SK-N-MC (cell line): Measurements from ENCODE around the gene PAIP2.
"Not testable (repeated sequence)": the region's sequence is repeated elsewhere in the genome, so short reads cannot be mapped to it uniquely, and the experiment has no call there.

Source experiments
- DNase-seq: peaks from one replicate; pipeline ENCODE4 v3.0.0-alpha.2; 2011; ENCODE audit warnings: low read depth, low spot score
- H3K27ac ChIP-seq: fragments of 200-600 bp; sonication (generic); 2 replicates; pipeline ENCODE4 v1.5.1; 2016; ENCODE audit warnings: mixed run types
- H3K36me3 ChIP-seq: fragments of 200-600 bp; sonication (generic); 2 replicates; pipeline ENCODE4 v1.6.1; 2017; ENCODE audit warnings: antibody characterized with exemption, low read length, mixed read lengths; ENCODE audit not compliant: insufficient read depth
- H3K4me3 ChIP-seq: fragments of 200-600 bp; sonication (generic); 2 replicates; pipeline ENCODE4 v1.5.1; 2016
- H3K9ac ChIP-seq: fragments of 200-600 bp; sonication (generic); 2 replicates; pipeline ENCODE4 v1.8.0; 2017; ENCODE audit warnings: mixed run types, mixed read lengths; ENCODE audit not compliant: insufficient read length
- H3K9me3 ChIP-seq: fragments of 200-600 bp; sonication (generic); 2 replicates; pipeline ENCODE4 v1.6.1; 2017; ENCODE audit warnings: low read depth, mild to moderate bottlenecking, antibody characterized with exemption, low read length, moderate library complexity, mixed read lengths
- EZH2 ChIP-seq: fragments of 200-600 bp; sonication (generic); IDR thresholded peaks from one replicate; pipeline ENCODE4 v1.6.1; 2017; ENCODE audit warnings: antibody characterized with exemption
- FOXP2 ChIP-seq: optimal IDR thresholded peaks from 2 replicates; pipeline ENCODE3; 2011; ENCODE audit warnings: mild to moderate bottlenecking, moderate library complexity; ENCODE audit not compliant: insufficient read depth; ENCODE audit errors: extremely low read length, control extremely low read depth
- POLR2AphosphoS5 ChIP-seq: IDR thresholded peaks from 2 replicates; pipeline ENCODE4 v1.6.1; 2012; ENCODE audit warnings: mild to moderate bottlenecking, low read depth, low read length, borderline replicate concordance

PAIP2 gene

GRCh38 chr5:139344177-139344576 is 2.5 kb downstream of the PAIP2 start:
- DNase-seq = no peak
- Histone ChIP-seq H3K9ac (no peak overlapping the region), H3K9me3 (no peaks in the 10 kb centered on the region), H3K27ac (no peak overlapping the region), H3K4me3 (no peak overlapping the region; the same call in 1 of the 2 replicates), H3K36me3 (peaks cover 48% of the 10 kb centered on the region)
- no peak for TF ChIP-seq EZH2

DNA sequence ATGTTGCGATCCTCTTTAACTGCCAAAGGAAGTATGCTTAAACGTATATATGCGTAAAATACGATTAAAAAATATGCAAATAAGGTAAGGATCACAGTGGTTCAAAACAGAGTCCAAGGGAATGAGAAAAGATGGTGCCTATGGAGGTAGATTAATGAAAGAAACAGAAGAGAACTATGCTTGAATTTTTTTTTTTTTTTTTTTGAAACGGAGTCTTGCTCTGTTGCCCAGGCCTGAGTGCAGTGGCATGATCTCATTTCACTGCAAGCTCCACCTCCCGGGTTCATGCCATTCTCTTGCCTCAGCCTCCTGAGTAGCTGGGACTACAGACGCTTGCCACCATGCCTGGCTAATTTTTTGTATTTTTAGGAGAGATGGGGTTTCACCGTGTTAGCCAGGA is 3.8 kb downstream of the PAIP2 start:
- H3K27ac ChIP-seq, H3K9me3 ChIP-seq, H3K9ac ChIP-seq, DNase-seq, H3K4me3 ChIP-seq: not testable (repeated sequence)
- peaks cover 53% of the 10 kb centered on the region for H3K36me3 ChIP-seq

DNA sequence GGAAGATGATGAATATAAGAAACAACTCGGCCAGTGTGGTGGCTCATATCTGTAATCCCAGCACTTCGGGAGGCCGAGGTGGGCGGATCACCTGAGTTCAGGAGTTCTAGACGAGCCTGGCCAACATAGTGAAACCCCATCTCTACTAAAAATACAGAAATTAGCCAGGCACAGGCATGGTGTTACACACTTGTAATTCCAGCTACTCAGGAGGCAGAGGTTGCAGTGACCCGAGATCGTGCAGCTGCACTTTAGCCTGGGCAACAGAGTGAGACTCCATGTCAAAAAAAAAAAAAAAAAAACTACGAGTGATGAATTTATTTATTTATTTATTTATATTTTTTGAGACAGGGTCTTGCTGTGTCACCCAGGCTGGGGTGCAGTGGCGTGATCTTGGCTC is 6.2 kb downstream of the PAIP2 start:
- H3K4me3 ChIP-seq, H3K27ac ChIP-seq, H3K9ac ChIP-seq, DNase-seq, H3K9me3 ChIP-seq: not testable (repeated sequence)
- H3K36me3 ChIP-seq = peaks cover 72% of the 10 kb centered on the region

DNA sequence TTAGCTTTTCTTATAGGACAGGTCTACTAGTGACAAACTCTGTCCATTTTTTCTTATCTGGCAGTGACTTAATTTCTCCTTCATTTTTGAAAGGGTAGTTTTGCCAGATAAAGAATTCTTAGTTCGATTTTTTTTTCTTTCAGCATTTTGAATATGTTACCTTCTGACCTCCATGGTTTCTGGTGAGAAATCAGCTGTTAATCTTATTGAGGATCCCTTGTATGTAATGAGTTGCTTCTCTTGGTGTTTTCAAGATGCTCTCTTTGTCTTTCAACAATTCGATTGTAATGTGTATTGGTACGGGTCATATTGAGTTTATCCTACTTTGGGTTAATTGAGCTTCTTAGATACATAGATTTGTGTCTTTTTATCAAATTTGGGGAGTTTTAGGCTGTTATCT is 12.5 kb downstream of the PAIP2 start:
- no peak for TF ChIP-seq POLR2AphosphoS5
- no peak for TF ChIP-seq FOXP2
- no peak for TF ChIP-seq EZH2
- H3K36me3 ChIP-seq = peaks cover 62% of the 10 kb centered on the region
- no peak overlapping the region for H3K27ac ChIP-seq
- no peak overlapping the region for H3K9ac ChIP-seq
- DNase-seq = no peak
- no peaks in the 10 kb centered on the region for H3K9me3 ChIP-seq
- H3K4me3 ChIP-seq = no peak overlapping the region

DNA sequence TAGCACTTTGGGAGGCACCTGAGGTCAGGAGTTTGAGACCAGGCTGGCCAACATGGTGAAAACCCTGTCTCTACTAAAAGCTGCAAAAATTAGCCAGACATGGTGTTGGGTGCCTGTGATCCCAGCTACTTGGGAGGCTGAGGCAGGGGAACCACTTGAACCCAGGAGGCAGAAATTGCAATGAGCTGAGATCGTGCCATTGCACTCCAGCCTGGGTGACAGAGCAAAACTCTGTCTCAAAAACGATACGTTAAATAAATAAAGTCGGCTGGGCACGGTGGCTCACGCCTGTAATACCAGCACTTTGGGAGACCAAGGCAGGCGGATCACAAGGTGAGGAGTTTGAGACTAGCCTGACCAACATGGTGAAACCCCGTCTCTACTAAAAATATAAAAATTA is 14.2 kb downstream of the PAIP2 start:
- H3K9ac ChIP-seq, H3K27ac ChIP-seq, H3K4me3 ChIP-seq, H3K9me3 ChIP-seq, DNase-seq: not testable (repeated sequence)
- peaks cover 60% of the 10 kb centered on the region for H3K36me3 ChIP-seq

DNA sequence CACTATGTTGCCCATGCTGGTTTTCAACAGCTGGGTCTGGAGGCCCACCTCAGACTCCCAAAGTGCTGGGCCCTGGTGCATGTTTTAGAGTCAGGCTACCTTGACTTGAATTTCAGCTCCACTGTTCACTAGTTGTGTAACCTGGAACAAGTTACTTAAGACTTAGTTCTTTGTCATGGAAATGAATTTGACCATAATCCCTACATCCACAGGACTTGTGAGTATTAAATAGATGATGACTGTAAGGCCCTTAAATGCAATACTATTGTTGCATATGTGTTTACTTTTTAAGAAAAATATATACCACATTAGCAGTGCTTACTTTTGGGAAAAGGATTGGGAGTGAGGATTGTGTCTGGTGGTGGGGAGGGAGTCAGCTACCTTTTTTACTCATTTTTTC is 16.4 kb downstream of the PAIP2 start:
- Histone ChIP-seq H3K36me3 (peaks cover 42% of the 10 kb centered on the region), H3K27ac (no peak overlapping the region), H3K9me3 (no peaks in the 10 kb centered on the region)

GRCh38 chr5:139360384-139360783 is 18.7 kb downstream of the PAIP2 start:
- no peak for TF ChIP-seq FOXP2
- TF ChIP-seq POLR2AphosphoS5 = no peak
- TF ChIP-seq EZH2 = no peak
- H3K27ac ChIP-seq = no peak overlapping the region
- H3K9me3 ChIP-seq = no peaks in the 10 kb centered on the region
- no peak for DNase-seq
- H3K36me3 ChIP-seq = peaks cover 44% of the 10 kb centered on the region
- H3K4me3 ChIP-seq = no peak overlapping the region
- no peak overlapping the region for H3K9ac ChIP-seq

More for the DNA sequence above, 16.4 kb downstream of the PAIP2 start:
- H3K9ac ChIP-seq = no peak overlapping the region
- no peak for DNase-seq
- TF ChIP-seq FOXP2 (no peak), EZH2 (no peak), POLR2AphosphoS5 (no peak)
- H3K4me3 ChIP-seq = no peak overlapping the region

DNA sequence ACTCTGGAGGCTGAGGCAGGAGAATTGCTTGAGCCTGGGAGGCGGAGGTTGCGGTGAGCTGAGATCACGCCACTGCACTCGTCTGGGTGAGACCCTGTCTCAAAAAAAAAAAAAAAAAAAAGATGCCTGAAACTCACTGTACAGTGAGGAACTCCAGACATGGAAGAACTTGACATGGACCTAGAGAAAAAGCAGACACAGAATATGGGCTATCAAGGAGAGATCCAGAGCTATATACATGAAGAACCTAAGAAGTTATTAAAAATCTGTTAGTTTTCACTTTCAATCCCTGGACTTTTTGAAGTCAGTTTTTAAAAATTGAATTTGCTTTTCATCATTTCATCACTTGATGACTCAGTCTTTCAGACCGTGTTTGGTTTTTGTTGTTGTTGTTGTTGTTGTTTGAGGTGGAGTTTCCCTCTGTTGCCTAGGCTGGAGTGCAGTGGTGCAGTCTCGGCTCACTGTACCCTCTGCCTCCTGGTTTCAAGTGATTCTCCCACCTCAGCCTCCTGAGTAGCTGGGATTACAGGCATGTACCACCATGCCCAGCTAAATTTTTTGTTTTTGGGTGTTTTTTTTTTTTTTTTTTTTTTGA is 20.3 kb downstream of the PAIP2 start:
- no peak for DNase-seq
- no peak for TF ChIP-seq FOXP2
- no peak for TF ChIP-seq EZH2
- TF ChIP-seq POLR2AphosphoS5 = no peak
- Histone ChIP-seq H3K9ac (no peak overlapping the region), H3K27ac (no peak overlapping the region), H3K9me3 (no peaks in the 10 kb centered on the region), H3K4me3 (no peak overlapping the region), H3K36me3 (peaks cover 58% of the 10 kb centered on the region)

DNA sequence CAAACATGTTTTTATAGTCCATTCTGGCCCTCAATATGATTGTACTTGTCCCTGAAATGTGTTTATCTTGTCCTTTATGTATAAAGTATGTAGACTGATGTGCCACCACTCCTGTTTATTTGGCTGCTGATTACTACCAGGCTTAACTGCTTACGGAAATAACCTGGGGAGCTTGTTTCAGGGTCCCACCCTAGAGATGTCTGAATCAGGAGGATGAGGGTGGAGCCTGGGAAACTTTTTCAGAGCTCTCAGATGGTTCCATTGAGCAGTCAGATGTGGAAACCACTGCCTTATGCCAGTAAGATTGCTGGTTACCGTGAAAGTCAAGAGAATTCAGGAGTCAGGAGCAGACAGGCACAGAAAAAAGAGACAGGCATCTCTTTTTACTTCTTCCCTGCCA is 22.3 kb downstream of the PAIP2 start:
- Histone ChIP-seq H3K9me3 (no peaks in the 10 kb centered on the region), H3K27ac (no peak overlapping the region), H3K9ac (no peak overlapping the region), H3K4me3 (no peak overlapping the region), H3K36me3 (peaks cover 54% of the 10 kb centered on the region)
- TF ChIP-seq FOXP2 (no peak), EZH2 (no peak), POLR2AphosphoS5 (no peak)
- no peak for DNase-seq

DNA sequence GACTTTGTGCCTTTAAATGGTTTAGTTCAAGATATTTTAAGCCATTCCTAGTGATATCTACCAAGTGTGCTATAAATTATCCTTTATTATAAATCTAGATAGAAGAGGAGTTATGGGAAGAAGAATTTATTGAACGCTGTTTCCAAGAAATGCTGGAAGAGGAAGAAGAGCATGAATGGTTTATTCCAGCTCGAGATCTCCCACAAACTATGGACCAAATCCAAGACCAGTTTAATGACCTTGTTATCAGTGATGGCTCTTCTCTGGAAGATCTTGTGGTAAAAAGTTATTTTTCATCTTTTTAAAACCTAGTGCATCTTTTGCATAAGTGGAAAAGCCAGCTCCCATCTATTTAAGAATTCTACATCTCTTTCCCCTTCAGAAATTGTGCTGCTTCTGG is 22.8 kb downstream of the PAIP2 start:
- no peak overlapping the region for H3K9ac ChIP-seq
- H3K27ac ChIP-seq = no peak overlapping the region
- TF ChIP-seq POLR2AphosphoS5 = no peak
- TF ChIP-seq EZH2 = no peak
- no peak for TF ChIP-seq FOXP2
- H3K36me3 ChIP-seq = peaks cover 57% of the 10 kb centered on the region
- no peak overlapping the region for H3K4me3 ChIP-seq
- DNase-seq = no peak
- H3K9me3 ChIP-seq = no peaks in the 10 kb centered on the region
